AG04449 (cell line): ENCODE measurements around the gene CHST5.
A peak's percentile ranks its signal among the peaks of the same experiment; 100 is the strongest.

Experiments
- CTCF ChIA-PET: fragments of 350-600 bp; formaldehyde crosslinking; extraction: SDS; loops from one replicate; lab custom pipeline; 2021; ENCODE audit warnings: antibody characterized with exemption; lab: Yijun Ruan, JAX
- POLR2A ChIA-PET: fragments of 400-600, 350-600 bp; formaldehyde crosslinking; extraction: SDS; loops from one replicate; lab custom pipeline; 2020; ENCODE audit warnings: antibody characterized with exemption, inconsistent platforms; lab: Yijun Ruan, JAX
- DNase-seq: peaks from one replicate; pipeline ENCODE4 v3.0.0-alpha.2; 2010; ENCODE audit warnings: low read depth, low spot score
- H3K4me3 ChIP-seq: 2 replicates; pipeline ENCODE4 v1.5.1; 2011; ENCODE audit warnings: low read depth, mild to moderate bottlenecking, control low read depth, low read length
- TF ChIP-seq, protein P1 (sequence below): IDR thresholded peaks from one replicate; pipeline ENCODE4 v1.5.1; 2011; ENCODE audit warnings: mild to moderate bottlenecking, moderate library complexity, low read length, control low read depth, inconsistent platforms; ENCODE audit not compliant: insufficient read depth; ENCODE audit errors: missing control alignments

The CHST5 gene

DNA sequence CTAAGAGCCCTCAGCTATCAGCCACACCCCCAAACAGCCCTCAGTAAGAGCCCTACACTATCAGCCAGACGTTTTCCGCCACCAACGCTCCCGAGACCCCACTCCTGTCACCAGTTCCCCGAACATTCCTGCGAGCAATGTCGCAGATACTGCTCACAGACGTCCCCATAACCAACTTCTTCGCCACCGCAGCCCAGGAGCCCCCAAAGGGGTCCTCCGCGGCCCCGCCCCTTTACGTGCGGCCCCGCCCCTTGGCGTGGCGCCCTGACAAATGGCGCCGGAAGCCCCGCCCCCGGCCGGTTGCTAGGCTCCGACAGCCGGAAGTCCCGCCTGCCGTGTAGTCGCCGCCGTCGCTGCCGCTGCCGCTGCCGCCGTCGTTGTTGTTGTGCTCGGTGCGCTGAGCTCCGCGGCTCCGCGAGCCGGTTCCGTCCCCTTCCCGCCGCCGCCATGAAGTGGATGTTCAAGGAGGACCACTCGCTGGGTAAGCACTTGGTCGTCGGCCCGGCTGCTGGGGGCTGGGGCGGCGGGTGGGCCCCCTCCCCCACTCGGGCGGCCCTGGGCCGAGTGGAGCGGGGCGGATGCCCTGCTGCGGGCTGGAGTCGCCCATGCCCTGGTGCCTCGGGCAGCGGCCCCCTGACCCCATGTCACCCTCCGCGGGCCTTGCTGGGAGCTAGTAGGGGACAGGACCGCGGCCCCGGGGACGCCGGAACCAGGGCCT lies 30.3 kb upstream of the CHST5 start, which contains the start of gene GABARAPL2:
TSS of gene GABARAPL2 (plus strand) at position 340 of the 718 bp plus-strand sequence. CDS start at position 448, 108 bp downstream.
- ChIA-PET POLR2A (interaction anchor here (1.2 to 1.3 kb wide), 2 partner anchors 8 to 57 kb away, joined by 3 to 4 read pairs; partner anchors contain the start of gene ADAT1), CTCF (interaction anchor here (0.9 to 4.8 kb wide), 11 partner anchors 10 to 368 kb away, joined by 3 to 20 read pairs (median 4); partner anchors contain the start of genes TMEM170A and TMEM231)
- H3K4me3 ChIP-seq = peak within 1 kb of the TSS; percentile 84
- TF ChIP-seq, protein P1, sequence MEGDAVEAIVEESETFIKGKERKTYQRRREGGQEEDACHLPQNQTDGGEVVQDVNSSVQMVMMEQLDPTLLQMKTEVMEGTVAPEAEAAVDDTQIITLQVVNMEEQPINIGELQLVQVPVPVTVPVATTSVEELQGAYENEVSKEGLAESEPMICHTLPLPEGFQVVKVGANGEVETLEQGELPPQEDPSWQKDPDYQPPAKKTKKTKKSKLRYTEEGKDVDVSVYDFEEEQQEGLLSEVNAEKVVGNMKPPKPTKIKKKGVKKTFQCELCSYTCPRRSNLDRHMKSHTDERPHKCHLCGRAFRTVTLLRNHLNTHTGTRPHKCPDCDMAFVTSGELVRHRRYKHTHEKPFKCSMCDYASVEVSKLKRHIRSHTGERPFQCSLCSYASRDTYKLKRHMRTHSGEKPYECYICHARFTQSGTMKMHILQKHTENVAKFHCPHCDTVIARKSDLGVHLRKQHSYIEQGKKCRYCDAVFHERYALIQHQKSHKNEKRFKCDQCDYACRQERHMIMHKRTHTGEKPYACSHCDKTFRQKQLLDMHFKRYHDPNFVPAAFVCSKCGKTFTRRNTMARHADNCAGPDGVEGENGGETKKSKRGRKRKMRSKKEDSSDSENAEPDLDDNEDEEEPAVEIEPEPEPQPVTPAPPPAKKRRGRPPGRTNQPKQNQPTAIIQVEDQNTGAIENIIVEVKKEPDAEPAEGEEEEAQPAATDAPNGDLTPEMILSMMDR = no peak
- no peak for DNase-seq

DNA sequence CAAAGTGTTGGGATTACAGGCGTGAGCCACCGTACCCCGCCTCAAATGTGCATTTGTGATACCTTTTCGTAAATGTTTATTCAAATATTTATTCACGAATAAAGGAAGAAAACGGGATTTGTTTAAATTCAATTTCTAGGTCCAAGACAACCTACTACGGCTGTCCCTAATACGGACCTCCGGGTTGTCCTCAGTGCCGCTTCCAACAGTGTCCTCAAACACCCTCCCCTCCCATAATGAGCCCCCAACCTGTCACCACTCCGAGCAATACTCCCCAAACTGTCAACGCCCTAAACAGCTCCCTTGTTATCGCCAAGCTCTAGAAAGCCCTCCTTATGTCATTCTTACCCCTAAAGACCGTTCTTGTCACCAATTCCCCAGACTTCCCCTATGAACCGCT lies 29.7 kb upstream of the CHST5 start:
- TF ChIP-seq, protein P1 = no peak
- ChIA-PET CTCF (interaction anchor here (0.9 to 4.8 kb wide), 11 partner anchors 10 to 367 kb away, joined by 3 to 20 read pairs (median 4); partner anchors contain the start of gene TMEM231), POLR2A (interaction anchor here (1.2 to 1.5 kb wide), 3 partner anchors 8 to 57 kb away, joined by 3 to 5 read pairs (median 4); partner anchors contain the start of gene ADAT1)
- peak overlapping the region; percentile 84 for H3K4me3 ChIP-seq
- DNase-seq = no peak

DNA sequence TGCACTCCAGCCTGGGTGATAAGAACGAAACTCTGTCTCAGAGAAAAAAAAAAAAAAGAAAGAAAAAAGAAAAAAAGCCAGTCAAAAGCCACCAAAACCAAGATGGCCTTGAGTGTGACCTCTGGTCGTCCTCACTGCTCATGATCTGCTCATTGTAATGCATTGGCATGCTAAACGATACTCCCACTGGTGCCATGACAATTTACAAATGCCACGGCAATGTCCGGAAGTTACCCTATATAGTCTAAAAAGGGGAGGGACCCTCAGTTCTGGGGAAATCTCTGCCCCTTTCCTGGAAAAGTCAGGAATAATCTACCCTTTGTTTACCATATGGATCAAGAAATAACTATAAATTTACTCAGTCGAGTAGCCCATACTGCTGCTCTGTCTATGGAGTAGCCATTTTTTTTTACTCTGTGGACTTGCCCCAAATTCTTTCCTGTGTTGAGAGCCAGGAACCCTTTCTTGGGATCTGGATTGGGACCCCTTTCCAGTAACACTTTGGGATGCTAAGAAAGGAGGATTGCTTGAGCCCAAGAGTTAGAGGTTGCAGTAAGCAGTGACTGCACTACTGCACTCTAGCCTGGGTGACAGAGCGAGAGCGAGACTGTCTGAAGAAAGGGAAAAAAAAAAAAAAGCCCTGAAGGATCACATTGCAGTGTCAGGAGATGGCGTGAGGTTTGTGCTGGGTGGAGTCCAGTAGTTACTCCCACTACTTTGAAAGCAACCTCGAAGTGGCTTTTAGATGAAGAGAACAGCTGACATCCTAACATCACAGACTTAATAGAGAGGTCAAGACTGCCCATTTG lies 23.9 kb upstream of the CHST5 start:
- no peak overlapping the region for H3K4me3 ChIP-seq
- TF ChIP-seq, protein P1 = no peak
- ChIA-PET CTCF (interaction anchor here (1.8 to 5.6 kb wide), 3 partner anchors 42 to 95 kb away, joined by 9 to 28 read pairs (median 10); partner anchors contain the start of gene TMEM170A), POLR2A (interaction anchor here (0.6 kb wide), 1 partner anchor 94 kb away, joined by 3 read pairs; no protein-coding TSS in a partner anchor)
- DNase-seq = no peak

DNA sequence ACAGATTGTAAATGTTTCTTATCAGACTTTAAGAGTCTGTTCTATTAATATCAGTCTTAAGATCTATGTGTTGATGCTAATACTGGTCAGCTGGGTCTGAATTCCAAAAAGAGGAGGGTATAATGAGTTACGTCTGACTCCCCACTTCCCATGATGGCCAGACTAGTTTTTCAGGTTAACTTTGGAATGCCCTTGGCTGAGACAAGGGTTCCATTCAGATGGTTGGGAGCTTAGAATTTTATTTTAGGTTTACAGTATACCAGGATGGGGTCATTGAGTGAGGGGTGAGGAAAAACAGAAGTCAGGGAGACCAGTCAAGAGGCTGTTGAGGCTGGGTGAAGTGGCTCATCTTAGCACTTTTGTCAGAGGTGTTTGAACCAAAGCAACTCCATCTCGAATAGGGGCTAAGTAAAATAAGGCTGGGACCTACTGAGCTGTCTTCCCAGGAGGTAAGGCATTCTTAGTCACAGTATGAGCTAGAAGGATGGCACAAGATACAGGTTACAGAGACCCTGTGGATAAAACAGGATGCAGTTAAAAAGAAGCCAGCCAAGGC lies 23.0 kb upstream of the CHST5 start:
- DNase-seq = no peak
- ChIA-PET CTCF (interaction anchor here (0.8 to 5.6 kb wide), 2 partner anchors 42 to 93 kb away, joined by 3 to 28 read pairs; partner anchors contain the start of gene TMEM170A), POLR2A (no interaction called here)
- TF ChIP-seq, protein P1 = no peak
- H3K4me3 ChIP-seq = no peak overlapping the region

DNA sequence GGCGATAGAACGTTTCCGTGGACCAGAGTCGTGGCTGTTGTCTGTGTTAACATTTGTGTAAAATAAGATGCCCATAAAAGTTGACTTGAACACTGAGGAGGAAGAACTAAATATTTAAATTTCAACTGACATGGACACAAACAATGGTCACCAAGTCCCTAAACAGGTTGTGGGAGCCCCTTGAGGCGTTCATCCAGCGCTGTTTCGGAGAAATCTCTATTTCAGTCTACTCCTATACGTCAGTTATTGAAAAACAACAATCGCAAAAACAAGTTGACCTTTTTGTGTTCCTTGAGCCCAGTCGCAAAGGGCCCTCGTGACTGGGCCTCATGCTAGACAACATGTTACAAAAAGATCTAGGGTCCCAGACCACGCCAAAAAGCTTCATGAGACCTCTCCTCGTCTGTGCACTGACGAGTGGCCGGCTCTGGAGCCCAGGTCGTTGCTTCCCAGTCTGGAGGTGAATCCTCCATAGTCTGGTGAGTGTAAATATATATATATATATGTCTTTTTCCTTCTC lies 20.6 kb upstream of the CHST5 start:
- TF ChIP-seq, protein P1 = no peak
- POLR2A ChIA-PET = interaction anchor here (1.0 kb wide), 1 partner anchor 40 kb away, joined by 3 read pairs; no protein-coding TSS in a partner anchor
- CTCF ChIA-PET = interaction anchor here (0.9 to 5.6 kb wide), 6 partner anchors 9 to 357 kb away, joined by 3 to 28 read pairs (median 4); partner anchors contain the start of genes GABARAPL2 and TMEM170A

More for the DNA sequence above, 20.6 kb upstream of the CHST5 start:
- H3K4me3 ChIP-seq = peak overlapping the region; percentile 73
- DNase-seq = no peak
